DMS53 (cell line): ENCODE results near the gene HMG20B.
A peak's percentile ranks its signal among the peaks of the same experiment; 100 is the strongest.

Experiments used
- DNase-seq: peaks from one replicate; lab custom pipeline; 2025; lab: John Stamatoyannopoulos, UW

The HMG20B gene

GRCh38 chr19:3607303-3608078 lies 34.7 kb downstream of the HMG20B start:
- DNase-seq: no peak

- no peak for DNase-seq
Measured at GRCh38 chr19:3608079-3608641, 35.4 kb downstream of the HMG20B start.

- DNase-seq: no peak
Measured at GRCh38 chr19:3608750-3609322, 36.1 kb downstream of the HMG20B start.

- peak; percentile 37 for DNase-seq
Measured at GRCh38 chr19:3609779-3610719, 37.3 kb downstream of the HMG20B start.

- no peak for DNase-seq
Measured at GRCh38 chr19:3610745-3611717, 38.3 kb downstream of the HMG20B start.

- no peak for DNase-seq
Measured at GRCh38 chr19:3611841-3612240, 39.1 kb downstream of the HMG20B start.

- no peak for DNase-seq
Measured at GRCh38 chr19:3612330-3612729, 39.6 kb downstream of the HMG20B start.

GRCh38 chr19:3612901-3613741 lies 40.4 kb downstream of the HMG20B start:
- no peak for DNase-seq

GRCh38 chr19:3613818-3614661 lies 41.3 kb downstream of the HMG20B start:
- no peak for DNase-seq

GRCh38 chr19:3614858-3615505 lies 42.2 kb downstream of the HMG20B start:
- DNase-seq: no peak

- no peak for DNase-seq
Measured at GRCh38 chr19:3615524-3616135, 42.9 kb downstream of the HMG20B start.

GRCh38 chr19:3617463-3617862 lies 44.7 kb downstream of the HMG20B start:
- no peak for DNase-seq

- peak; percentile 38 for DNase-seq
Measured at GRCh38 chr19:3618144-3618810, 45.5 kb downstream of the HMG20B start.

GRCh38 chr19:3618811-3619630 lies 46.3 kb downstream of the HMG20B start:
- no peak for DNase-seq

- DNase-seq: no peak
Measured at GRCh38 chr19:3619631-3620012, 46.9 kb downstream of the HMG20B start.

- DNase-seq: no peak
Measured at GRCh38 chr19:3620145-3620816, 47.5 kb downstream of the HMG20B start.
